ENCODE data around the gene DIO3. TPM values are rescaled to one million over a fixed set of nuclear protein-coding genes. Genes with fewer than 3 reads are reported as not detected.
"Not testable (repeated sequence)": the region's sequence is repeated elsewhere in the genome, so short reads cannot be mapped to it uniquely, and the experiment has no call there.

DIO3 gene
- total and polyA plus RNA-seq, 2 of the 4 experiments (the other 2 are of a cell fraction) = not detected

- Histone ChIP-seq H3K56ac (ENCODE audit: extremely low read depth, insufficient read depth, low read length) (no peak overlapping the region), H2AK9ac (replicated peaks; ENCODE audit: low read depth, low read length, poor library complexity) (no peak overlapping the region), H2BK120ac (ENCODE audit: low read depth, low read length) (no peak overlapping the region), H4K5ac (ENCODE audit: low read depth, low read length) (no peak overlapping the region), H2AK5ac (ENCODE audit: low read depth, low read length) (no peak overlapping the region), H3K23ac (ENCODE audit: low read depth, low read length) (no peak overlapping the region), H3K9me1 (ENCODE audit: insufficient read depth, low read length) (no peaks in the 10 kb centered on the region), H3K27ac (ENCODE audit: insufficient read depth, low read length) (no peak overlapping the region), H2AFZ (replicated peaks; ENCODE audit: low read length, poor library complexity) (no peak overlapping the region), H3K27me3 (ENCODE audit: control insufficient read depth, insufficient read depth, low read length) (peaks cover 22% of the 10 kb centered on the region), H3K36me3 (ENCODE audit: control insufficient read depth, insufficient read depth, low read length) (no peaks in the 10 kb centered on the region), H4K91ac (ENCODE audit: insufficient read depth, low read depth, low read length) (no peak overlapping the region), H3K79me1 (ENCODE audit: low read depth in 1 of 2, low read length in 2 of 2) (no peaks in the 10 kb centered on the region), H3K18ac (ENCODE audit: low read depth, low read length) (no peak overlapping the region), H4K8ac (ENCODE audit: low read depth in 2 of 2, low read length in 2 of 2) (no peak overlapping the region), H3K4me3 (ENCODE audit: insufficient read depth, low read depth, low read length) (no peak overlapping the region), H3K4me2 (ENCODE audit: low read depth, low read length) (no peak overlapping the region), H3K4me1 (ENCODE audit: control insufficient read depth, insufficient read depth, low read length) (no peaks in the 10 kb centered on the region), H2BK15ac (ENCODE audit: low read depth, low read length) (no peak overlapping the region), H2BK5ac (ENCODE audit: low read depth, low read length, poor library complexity, severe bottlenecking) (no peak overlapping the region), H2BK20ac (ENCODE audit: low read depth, low read length) (no peak overlapping the region), H3K9ac (ENCODE audit: low read depth, low read length) (no peak overlapping the region), H3K14ac (replicated peaks; ENCODE audit: low read depth, low read length) (no peak overlapping the region), H3K4ac (ENCODE audit: low read depth, low read length) (no peak overlapping the region), H4K20me1 (ENCODE audit: insufficient read depth, low read length) (no peaks in the 10 kb centered on the region), H3K9me3 (ENCODE audit: control insufficient read depth, insufficient read depth, low read length) (no peaks in the 10 kb centered on the region)
- dilution Hi-C loops (cut with HindIII; ENCODE audit: low sequenced_read_pairs, unreplicated experiment) = no loop called here
- BruUV-seq (replicated peaks) = no TSS peak
- in situ Hi-C loops (cut with MboI; ENCODE audit: low sequenced_read_pairs) = no loop called here
- no peak for ATAC-seq (ENCODE audit: low read depth)
- no peak for DNase-seq
- WGBS, 2 experiments (ENCODE audit: extremely low coverage in 2 of 2, insufficient read length in 1 of 2) = no CpG with 5 or more reads among the region's 5 CpGs
- ChIA-PET POLR2A (ENCODE audit: unreplicated experiment) (no interaction called here), CTCF (no interaction called here)
- intact Hi-C loops (cut with micrococcal nuclease) = no loop called here
- TF ChIP-seq CEBPB (IDR thresholded peaks at IDR 0.05; ENCODE audit: low read depth, low read length) = no peak
- no peak for TF ChIP-seq MXI1 (IDR thresholded peaks at IDR 0.05; ENCODE audit: borderline replicate concordance, low read depth, low read length)
- no peak for TF ChIP-seq USF2 (IDR thresholded peaks at IDR 0.05; ENCODE audit: low read depth, low read length)
- TF ChIP-seq RCOR1 (IDR thresholded peaks at IDR 0.05; ENCODE audit: insufficient replicate concordance, low read length) = no peak
These were observed 9.7 kb downstream of the DIO3 start for GRCh38 chr14:101571004-101571403.

GRCh38 chr14:101572526-101572925 is 11.2 kb downstream of the DIO3 start:
- H4K5ac ChIP-seq (ENCODE audit: low read depth, low read length); H3K9ac ChIP-seq (ENCODE audit: low read depth, low read length); H2AK5ac ChIP-seq (ENCODE audit: low read depth, low read length); H3K79me1 ChIP-seq (ENCODE audit: low read depth in 1 of 2, low read length in 2 of 2); H3K18ac ChIP-seq (ENCODE audit: low read depth, low read length); H4K8ac ChIP-seq (ENCODE audit: low read depth in 2 of 2, low read length in 2 of 2); H4K20me1 ChIP-seq (ENCODE audit: insufficient read depth, low read length); H3K4ac ChIP-seq (ENCODE audit: low read depth, low read length); H3K4me1 ChIP-seq (ENCODE audit: control insufficient read depth, insufficient read depth, low read length); H2AFZ ChIP-seq (replicated peaks; ENCODE audit: low read length, poor library complexity); H3K9me1 ChIP-seq (ENCODE audit: insufficient read depth, low read length); H3K23ac ChIP-seq (ENCODE audit: low read depth, low read length); H3K36me3 ChIP-seq (ENCODE audit: control insufficient read depth, insufficient read depth, low read length); H2BK20ac ChIP-seq (ENCODE audit: low read depth, low read length); in situ Hi-C loops (cut with MboI; ENCODE audit: low sequenced_read_pairs); POLR2A ChIA-PET (ENCODE audit: unreplicated experiment); dilution Hi-C loops (cut with HindIII; ENCODE audit: low sequenced_read_pairs, unreplicated experiment); H4K91ac ChIP-seq (ENCODE audit: insufficient read depth, low read depth, low read length); H2BK120ac ChIP-seq (ENCODE audit: low read depth, low read length); H2BK15ac ChIP-seq (ENCODE audit: low read depth, low read length); H2AK9ac ChIP-seq (replicated peaks; ENCODE audit: low read depth, low read length, poor library complexity); H3K14ac ChIP-seq (replicated peaks; ENCODE audit: low read depth, low read length); H3K9me3 ChIP-seq (ENCODE audit: control insufficient read depth, insufficient read depth, low read length); H3K56ac ChIP-seq (ENCODE audit: extremely low read depth, insufficient read depth, low read length); intact Hi-C loops (cut with micrococcal nuclease); H3K4me3 ChIP-seq (ENCODE audit: insufficient read depth, low read depth, low read length); BruUV-seq (replicated peaks); H2BK5ac ChIP-seq (ENCODE audit: low read depth, low read length, poor library complexity, severe bottlenecking); H3K4me2 ChIP-seq (ENCODE audit: low read depth, low read length); DNase-seq; CTCF ChIA-PET; ATAC-seq (ENCODE audit: low read depth); H3K27ac ChIP-seq (ENCODE audit: insufficient read depth, low read length): not testable (repeated sequence)
- peaks cover 18% of the 10 kb centered on the region for H3K27me3 ChIP-seq (ENCODE audit: control insufficient read depth, insufficient read depth, low read length)
- 63% methylated on average over 6 of the region's 6 CpGs; no CpG with 5 or more reads in 1 of the 2 experiments for WGBS, 2 experiments (ENCODE audit: extremely low coverage in 2 of 2, insufficient read length in 1 of 2)

Measured in IMR-90 (cell line).